HepG2 (cell line): ENCODE results near the gene TPPP3. TPM values are rescaled to one million over a fixed set of nuclear protein-coding genes. Genes with fewer than 3 reads are reported as not detected.

Experiments used
- ATAC-seq: fragments of 200-7000 bp; cut with Tn5 transposase; 3 replicates; pipeline ENCODE4 v1.9.1; 2020; ENCODE audit warnings: mild to moderate bottlenecking, moderate library complexity
- BruUV-seq: library from RNA; stranded (reverse); fragments of 400-500 nt; replicated peaks from 2 replicates; lab custom pipeline; 2021; lab: Mats Ljungman, UMichigan
- CTCF ChIA-PET: fragments of 300-600 bp; formaldehyde crosslinking; extraction: SDS; loops from one replicate; lab custom pipeline; 2021; ENCODE audit warnings: low total read pairs, inconsistent platforms, low intra/inter-chr PET ratio; lab: Yijun Ruan, JAX
- POLR2A ChIA-PET: fragments of 350-600 bp; sonication (Branson Sonifier 250); formaldehyde crosslinking; loops from one replicate; lab custom pipeline; 2020; ENCODE audit warnings: antibody characterized with exemption, inconsistent platforms; lab: Yijun Ruan, JAX
- DNase-seq: peaks from one replicate; pipeline ENCODE4 v3.0.0-alpha.2; 2015; ENCODE audit warnings: low spot score
- FAIRE-seq: peaks from 3 replicates; lab custom pipeline; 2011; peaks lifted over from hg19 to GRCh38; lab: Jason Lieb, UNC
- H2AFZ ChIP-seq: one replicate; pipeline ENCODE4 v1.6.1; 2011; ENCODE audit warnings: low read length, inconsistent platforms
- H3K27ac ChIP-seq: fragments of 300-600 bp; 3 replicates; pipeline ENCODE4 v1.8.0; 2011; ENCODE audit warnings: mixed run types, mild to moderate bottlenecking, mixed read lengths, low read length, inconsistent platforms; ENCODE audit not compliant: insufficient read depth; ENCODE audit errors: extremely low read length
- H3K27me3 ChIP-seq, 2 experiments: fragments of 200-600 bp in 1 of 2; 2 replicates in 1 of 2; 3 replicates in 1 of 2; pipeline versions ENCODE4 v1.6.0 to v1.8.0; 2011; ENCODE audit warnings: low read length in 2 of 2, mild to moderate bottlenecking in 2 of 2, moderate library complexity in 2 of 2, inconsistent platforms in 1 of 2; ENCODE audit not compliant: insufficient read depth in 2 of 2, control insufficient read depth in 1 of 2
- H3K36me3 ChIP-seq, 2 experiments: fragments of 200-600 bp in 1 of 2; replicated peaks in 1 of 2; 2 replicates in 1 of 2; 3 replicates in 1 of 2; pipeline versions ENCODE4 v1.5.1 to v1.8.0; 2011; ENCODE audit warnings: low read length in 2 of 2, inconsistent platforms in 1 of 2; ENCODE audit not compliant: insufficient read depth in 2 of 2, control insufficient read depth in 1 of 2
- H3K4me1 ChIP-seq: 2 replicates; pipeline ENCODE4 v1.5.1; 2012; ENCODE audit warnings: low read length, inconsistent platforms; ENCODE audit not compliant: insufficient read depth
- H3K4me2 ChIP-seq: 2 replicates; pipeline ENCODE4 v1.6.0; 2011; ENCODE audit warnings: low read depth, low read length, inconsistent platforms
- H3K4me3 ChIP-seq, 3 experiments: fragments of 200-600 bp in 1 of 3; sonication (generic), shearing (Covaris generic) in 1 of 3; replicated peaks in 1 of 3; 2 replicates each; pipeline ENCODE4 v1.5.1; 2011 to 2016; ENCODE audit warnings: low read length in 3 of 3, inconsistent platforms in 2 of 3, low read depth in 2 of 3, mild to moderate bottlenecking in 2 of 3, control low read depth in 1 of 3, mixed read lengths in 1 of 3; ENCODE audit not compliant: insufficient read depth in 1 of 3
- H3K79me2 ChIP-seq: one replicate; pipeline ENCODE4 v1.6.1; 2011; ENCODE audit warnings: low read length, inconsistent platforms; ENCODE audit not compliant: insufficient read depth
- H3K9ac ChIP-seq: 2 replicates; pipeline ENCODE4 v1.6.0; 2011; ENCODE audit warnings: mild to moderate bottlenecking, low read depth, low read length, inconsistent platforms; ENCODE audit not compliant: insufficient read depth
- H3K9me3 ChIP-seq: 2 replicates; pipeline ENCODE4 v1.5.1; 2012; ENCODE audit warnings: mild to moderate bottlenecking, low read length
- H4K20me1 ChIP-seq: 2 replicates; pipeline ENCODE4 v1.6.0; 2011; ENCODE audit warnings: inconsistent platforms, mild to moderate bottlenecking, low read length, moderate library complexity; ENCODE audit not compliant: insufficient read depth
- CTCF ChIP-seq: sonication (generic); formaldehyde crosslinking; IDR thresholded peaks from 2 replicates; pipeline ENCODE4 v1.5.0; 2020; ENCODE audit warnings: mild to moderate bottlenecking, missing genetic modification reagents, moderate library complexity
- HMG20B ChIP-seq: conservative IDR thresholded peaks from 2 replicates; pipeline ENCODE4 v1.6.1; 2016; ENCODE audit warnings: missing genetic modification reagents, missing compliant biosample characterization
- HNRNPLL ChIP-seq: fragments of 200-400 bp; formaldehyde crosslinking; IDR thresholded peaks from 2 replicates; pipeline ENCODE4 v1.6.1; 2017; ENCODE audit warnings: mild to moderate bottlenecking, low read depth, low read length; ENCODE audit not compliant: poor library complexity, severe bottlenecking
- RAD21 ChIP-seq: fragments of 450-650 bp; formaldehyde crosslinking; IDR thresholded peaks from 2 replicates; pipeline ENCODE4 v1.5.0; 2020; ENCODE audit warnings: mild to moderate bottlenecking
- RFXAP ChIP-seq: sonication (generic); formaldehyde crosslinking; IDR thresholded peaks from 2 replicates; pipeline ENCODE4 v1.4.0; 2020; ENCODE audit warnings: missing genetic modification reagents, borderline replicate concordance
- SP2 ChIP-seq: sonication (generic); formaldehyde crosslinking; IDR thresholded peaks from 2 replicates; pipeline ENCODE4 v1.5.1; 2020; ENCODE audit warnings: mild to moderate bottlenecking, missing genetic modification reagents
- SRF ChIP-seq: IDR thresholded peaks from 2 replicates; pipeline ENCODE4 v1.6.1; 2011; ENCODE audit warnings: mild to moderate bottlenecking, low read depth, low read length, moderate library complexity
- XRCC5 ChIP-seq: fragments of 200-400 bp; formaldehyde crosslinking; optimal IDR thresholded peaks from 2 replicates; pipeline ENCODE3; 2017; ENCODE audit warnings: mild to moderate bottlenecking, low read length
- ZFP91 ChIP-seq: sonication (generic); formaldehyde crosslinking; IDR thresholded peaks from 2 replicates; pipeline ENCODE4 v1.9.0; 2022; ENCODE audit warnings: missing genetic modification reagents, mild to moderate bottlenecking, borderline replicate concordance
- WGBS: methylation state at CpG from one replicate; pipeline ENCODE4 v1.1.6; 2017; ENCODE audit warnings: low lambda C conversion rate; 5-methylcytosine and 5-hydroxymethylcytosine counted together
- in situ Hi-C: cut with HindIII; loops from 2 replicates; pipeline ENCODE4 v1.10.0; 2017; ENCODE audit warnings: low pct_unique_long_range_greater_than_20kb; ENCODE audit not compliant: extremely low pct_ligation_motif_present
- intact Hi-C: fragments of 100-400 bp; cut with micrococcal nuclease; formaldehyde crosslinking; loops from one replicate; pipeline ENCODE4 v1.10.0; 2022; ENCODE audit not compliant: unreplicated experiment
- polyA plus RNA-seq, 8 experiments: library from polyadenylated mRNA; depleted of rRNA in 3 of 8; stranded (reverse) in 7 of 8; unstranded in 1 of 8; fragments of >200 nt; fragmentation: Illumina TruSeq in 4 of 8; extraction: Trizol in 4 of 8; gene quantifications; 2 replicates each; pipeline versions ENCODE4 v1.2.1 to v1.2.3, GENCODE V29; 2011 to 2016; ENCODE audit warnings: low read depth in 4 of 8, missing spikeins in 1 of 8, mixed read lengths in 1 of 8; ENCODE audit not compliant: insufficient read depth in 1 of 8
- total RNA-seq, 5 experiments: library from RNA; depleted of rRNA; stranded (reverse); fragments of >200 nt; fragmentation: Illumina TruSeq; extraction: Trizol; gene quantifications; 2 replicates each; pipeline ENCODE4 v1.2.3, GENCODE V29; 2016; ENCODE audit warnings: low read depth in 1 of 5

The TPPP3 gene
- total and polyA plus RNA-seq, 2 of the 13 experiments (the other 11 are each of a cell fraction or from before 2014, with no cell fraction given): 0.16 to 0.44 TPM

- TF ChIP-seq XRCC5 (no peak), HMG20B (CRISPR knock-in tag) (no peak)
- FAIRE-seq (no peak), ATAC-seq (no peak), DNase-seq (no peak)
- WGBS: 50% methylated on average over 11 of the region's 19 CpGs
- ChIA-PET CTCF (interaction anchor here (1.8 kb wide), 1 partner anchor 74 kb away, joined by 6 read pairs; the partner anchor contains the start of genes KCTD19 and LRRC36), POLR2A (no interaction called here)
- intact Hi-C loops: no loop called here
- BruUV-seq: no TSS peak
- peaks cover 37% of the 10 kb centered on the region for H3K4me1 ChIP-seq
- no peak overlapping the region for H3K9ac ChIP-seq
- H3K27me3 ChIP-seq: peaks cover 0 to 7% of the 10 kb centered on the region in 2 experiments; a peak in 1 of 5 replicates
- H3K9me3 ChIP-seq: no peaks in the 10 kb centered on the region
- H4K20me1 ChIP-seq: no peaks in the 10 kb centered on the region
- H3K27ac ChIP-seq: no peak overlapping the region
- H3K79me2 ChIP-seq: no peaks in the 10 kb centered on the region
- H2AFZ ChIP-seq: no peak overlapping the region
- H3K4me2 ChIP-seq: no peak overlapping the region
- in situ Hi-C loops: no loop called here
- no peak overlapping the region for H3K4me3 ChIP-seq
- H3K36me3 ChIP-seq: no peaks in the 10 kb centered on the region
Observed at GRCh38 chr16:67399749-67400704, 6.7 kb upstream of the TPPP3 start.

- Histone ChIP-seq H3K27ac (no peak overlapping the region), H3K4me3 (no peak overlapping the region), H3K9ac (no peak overlapping the region), H3K4me2 (no peak overlapping the region), H4K20me1 (no peaks in the 10 kb centered on the region), H3K27me3 (peaks cover 0 to 9% of the 10 kb centered on the region in 2 experiments; a peak in 1 of 5 replicates), H3K4me1 (peaks cover 37% of the 10 kb centered on the region), H3K9me3 (no peaks in the 10 kb centered on the region), H3K36me3 (no peaks in the 10 kb centered on the region), H2AFZ (no peak overlapping the region), H3K79me2 (no peaks in the 10 kb centered on the region)
- DNase-seq (no peak), FAIRE-seq (no peak), ATAC-seq (0 out of 3 replicates have a peak, but pooled peaks have one; percentile 4)
- ChIA-PET POLR2A (no interaction called here), CTCF (interaction anchor here (1.8 kb wide), 1 partner anchor 73 kb away, joined by 6 read pairs; the partner anchor contains the start of genes KCTD19 and LRRC36)
- no TSS peak for BruUV-seq
- in situ Hi-C loops (no loop called here), intact Hi-C loops (no loop called here)
- WGBS: 84% methylated on average over 20 of the region's 42 CpGs
- TF ChIP-seq XRCC5 (peak; percentile 32), RAD21 (CRISPR knock-in tag) (peak; percentile 53), RFXAP (CRISPR knock-in tag) (no peak), ZFP91 (CRISPR knock-in tag) (0 out of 2 replicates have a peak, but pooled peaks have one; percentile 31), HNRNPLL (peak; percentile 34), SRF (no peak), CTCF (CRISPR knock-in tag) (peak; percentile 62), SP2 (CRISPR knock-in tag) (no peak)
Observed at GRCh38 chr16:67399218-67399733, 6.0 kb upstream of the TPPP3 start.
